Measurements from ENCODE around the gene HLA-DPA1. TPM values are rescaled to one million over a fixed set of nuclear protein-coding genes. Genes with fewer than 3 reads are reported as not detected.

HLA-DPA1 gene
- total RNA-seq, 6 experiments from 2014 or later, result 0.94 to 3.8 (median 1.9) TPM

DNA sequence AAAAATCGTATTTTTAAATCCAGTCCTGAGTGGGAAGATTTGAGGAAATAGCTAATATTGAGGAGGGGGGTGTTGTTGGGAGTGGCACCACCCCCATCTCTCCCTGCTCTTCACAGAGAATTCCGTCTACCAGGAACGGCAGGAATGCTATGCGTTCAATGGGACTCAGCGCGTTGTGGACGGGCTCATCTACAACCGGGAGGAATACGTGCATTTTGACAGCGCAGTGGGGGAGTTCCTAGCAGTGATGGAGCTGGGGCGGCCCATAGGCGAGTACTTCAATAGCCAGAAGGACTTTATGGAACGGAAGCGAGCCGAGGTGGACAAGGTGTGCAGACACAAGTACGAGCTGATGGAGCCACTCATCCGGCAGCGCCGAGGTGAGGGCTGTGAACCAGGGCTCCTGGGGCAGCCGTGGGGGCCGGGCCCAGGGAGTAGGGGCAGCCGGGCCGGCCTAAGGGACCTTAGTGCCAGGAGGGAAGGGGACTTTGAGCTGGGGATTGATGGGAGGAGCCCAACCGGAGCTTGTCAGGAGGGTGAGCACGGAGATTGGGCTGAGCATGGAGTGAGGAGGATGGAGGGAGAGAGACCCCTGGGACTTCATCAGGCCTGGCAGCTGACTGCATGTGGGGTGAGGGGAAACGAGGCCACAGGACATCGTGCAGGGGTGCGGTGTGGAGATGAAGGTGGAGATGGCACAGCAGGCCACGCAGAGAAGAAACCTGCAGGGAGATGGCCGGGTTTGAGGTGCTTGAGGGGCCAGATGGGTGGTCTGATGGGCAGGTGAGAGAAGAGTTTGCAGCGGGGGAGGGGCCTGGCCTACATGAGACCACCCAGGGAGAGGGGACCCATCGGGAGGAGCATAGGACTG, 43.6 kb upstream of the HLA-DPA1 start:
- H3K36me3 Mint-ChIP-seq (ENCODE audit: low read depth), result no peaks in the 10 kb centered on the region
- TF ChIP-seq, protein P1, sequence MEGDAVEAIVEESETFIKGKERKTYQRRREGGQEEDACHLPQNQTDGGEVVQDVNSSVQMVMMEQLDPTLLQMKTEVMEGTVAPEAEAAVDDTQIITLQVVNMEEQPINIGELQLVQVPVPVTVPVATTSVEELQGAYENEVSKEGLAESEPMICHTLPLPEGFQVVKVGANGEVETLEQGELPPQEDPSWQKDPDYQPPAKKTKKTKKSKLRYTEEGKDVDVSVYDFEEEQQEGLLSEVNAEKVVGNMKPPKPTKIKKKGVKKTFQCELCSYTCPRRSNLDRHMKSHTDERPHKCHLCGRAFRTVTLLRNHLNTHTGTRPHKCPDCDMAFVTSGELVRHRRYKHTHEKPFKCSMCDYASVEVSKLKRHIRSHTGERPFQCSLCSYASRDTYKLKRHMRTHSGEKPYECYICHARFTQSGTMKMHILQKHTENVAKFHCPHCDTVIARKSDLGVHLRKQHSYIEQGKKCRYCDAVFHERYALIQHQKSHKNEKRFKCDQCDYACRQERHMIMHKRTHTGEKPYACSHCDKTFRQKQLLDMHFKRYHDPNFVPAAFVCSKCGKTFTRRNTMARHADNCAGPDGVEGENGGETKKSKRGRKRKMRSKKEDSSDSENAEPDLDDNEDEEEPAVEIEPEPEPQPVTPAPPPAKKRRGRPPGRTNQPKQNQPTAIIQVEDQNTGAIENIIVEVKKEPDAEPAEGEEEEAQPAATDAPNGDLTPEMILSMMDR (IDR thresholded peaks at IDR 0.05), result no peak
- H3K4me3 Mint-ChIP-seq, result no peak overlapping the region
- no peaks in the 10 kb centered on the region for H3K9me3 Mint-ChIP-seq
- no peak for DNase-seq
- H3K27ac Mint-ChIP-seq, result no peak overlapping the region
- peaks cover 53% of the 10 kb centered on the region for H3K27me3 Mint-ChIP-seq (ENCODE audit: insufficient read depth)
- no peaks in the 10 kb centered on the region; the same call in 1 of the 2 replicates for H3K4me1 Mint-ChIP-seq (ENCODE audit: low read depth)

- no peaks in the 10 kb centered on the region for H3K9me3 Mint-ChIP-seq
- H3K36me3 Mint-ChIP-seq (ENCODE audit: low read depth), result no peaks in the 10 kb centered on the region
- H3K27ac Mint-ChIP-seq, result no peak overlapping the region
- H3K4me1 Mint-ChIP-seq (ENCODE audit: low read depth), result no peaks in the 10 kb centered on the region; the same call in 1 of the 2 replicates
- no peak overlapping the region for H3K4me3 Mint-ChIP-seq
- H3K27me3 Mint-ChIP-seq (ENCODE audit: insufficient read depth), result peaks cover 47% of the 10 kb centered on the region
- TF ChIP-seq, protein P1 (IDR thresholded peaks at IDR 0.05), result no peak
- no peak for DNase-seq
These were observed 43.0 kb upstream of the HLA-DPA1 start for GRCh38 chr6:33116417-33116816.

- Mint-ChIP-seq H3K36me3 (ENCODE audit: low read depth) (no peaks in the 10 kb centered on the region), H3K4me3 (no peak overlapping the region), H3K27me3 (ENCODE audit: insufficient read depth) (peaks cover 47% of the 10 kb centered on the region), H3K27ac (no peak overlapping the region), H3K4me1 (ENCODE audit: low read depth) (no peaks in the 10 kb centered on the region; the same call in 1 of the 2 replicates), H3K9me3 (no peaks in the 10 kb centered on the region)
- TF ChIP-seq, protein P1 (IDR thresholded peaks at IDR 0.05), result no peak
- no peak for DNase-seq
These were observed 41.0 kb upstream of the HLA-DPA1 start for GRCh38 chr6:33114406-33114805.

- H3K4me1 Mint-ChIP-seq (ENCODE audit: low read depth), result no peaks in the 10 kb centered on the region; the same call in 1 of the 2 replicates
- no peak overlapping the region for H3K4me3 Mint-ChIP-seq
- H3K27me3 Mint-ChIP-seq (ENCODE audit: insufficient read depth), result peaks cover 46% of the 10 kb centered on the region
- H3K27ac Mint-ChIP-seq, result no peak overlapping the region
- no peaks in the 10 kb centered on the region for H3K36me3 Mint-ChIP-seq (ENCODE audit: low read depth)
- DNase-seq, result no peak
- TF ChIP-seq, protein P1 (IDR thresholded peaks at IDR 0.05), result no peak
- no peaks in the 10 kb centered on the region for H3K9me3 Mint-ChIP-seq
These were observed 40.3 kb upstream of the HLA-DPA1 start for GRCh38 chr6:33113755-33114154.

GRCh38 chr6:33112148-33112547, 38.7 kb upstream of the HLA-DPA1 start:
- Mint-ChIP-seq H3K36me3 (ENCODE audit: low read depth) (no peaks in the 10 kb centered on the region), H3K27ac (no peak overlapping the region), H3K4me1 (ENCODE audit: low read depth) (no peaks in the 10 kb centered on the region; the same call in 1 of the 2 replicates), H3K27me3 (ENCODE audit: insufficient read depth) (peaks cover 44% of the 10 kb centered on the region), H3K9me3 (no peaks in the 10 kb centered on the region), H3K4me3 (no peak overlapping the region)
- TF ChIP-seq, protein P1 (IDR thresholded peaks at IDR 0.05), result no peak
- peak; percentile 60 for DNase-seq

Measured in HFFc6 (cell line).